Endothelial cell of umbilical vein (primary cell): ENCODE data around the gene ATP13A2. TPM values are rescaled to one million over a fixed set of nuclear protein-coding genes. Genes with fewer than 3 reads are reported as not detected.

Experiments used
- BruUV-seq: library from RNA; stranded (reverse); fragments of 400-500 nt; replicated peaks from 2 replicates; lab custom pipeline; 2021; lab: Mats Ljungman, UMichigan
- CTCF ChIA-PET: fragments of 300-600, 350-600 bp; sonication (Branson Sonifier 250); formaldehyde crosslinking; loops from one replicate; lab custom pipeline; 2021; ENCODE audit warnings: antibody characterized with exemption, inconsistent platforms; lab: Charles Lee
- POLR2A ChIA-PET: fragments of 300-600, 350-600 bp; sonication (Branson Sonifier 250); formaldehyde crosslinking; loops from one replicate; lab custom pipeline; 2021; ENCODE audit warnings: antibody characterized with exemption, inconsistent platforms; lab: Charles Lee
- DNase-seq: peaks from one replicate; pipeline ENCODE4 v3.0.0-alpha.2; 2011; ENCODE audit warnings: low read depth, low spot score
- FAIRE-seq: peaks from 2 replicates; lab custom pipeline; 2011; peaks lifted over from hg19 to GRCh38; lab: Jason Lieb, UNC
- H2AFZ ChIP-seq: 2 replicates; pipeline ENCODE4 v1.6.0; 2012; ENCODE audit warnings: low read depth, low read length, control low read depth, inconsistent platforms
- H3K27ac ChIP-seq: 2 replicates; pipeline ENCODE4 v1.5.1; 2011; ENCODE audit warnings: low read depth, mild to moderate bottlenecking, control low read depth, low read length, moderate library complexity; ENCODE audit not compliant: insufficient read depth
- H3K27me3 ChIP-seq, 2 experiments: 2 replicates each; pipeline versions ENCODE4 v1.6.0 to v1.6.1; 2011; ENCODE audit warnings: low read length in 2 of 2, mixed read lengths in 1 of 2; ENCODE audit not compliant: control insufficient read depth in 2 of 2, insufficient read depth in 2 of 2
- H3K36me3 ChIP-seq, 2 experiments: 2 replicates in 1 of 2; 3 replicates in 1 of 2; pipeline ENCODE4 v1.5.1; 2011; ENCODE audit warnings: low read length in 2 of 2, mild to moderate bottlenecking in 1 of 2, moderate library complexity in 1 of 2; ENCODE audit not compliant: control insufficient read depth in 2 of 2, insufficient read depth in 2 of 2; ENCODE audit errors: extremely low read depth in 1 of 2
- H3K4me1 ChIP-seq: 3 replicates; pipeline ENCODE4 v1.5.1; 2011; ENCODE audit warnings: mild to moderate bottlenecking, low read length; ENCODE audit not compliant: control insufficient read depth, insufficient read depth; ENCODE audit errors: extremely low read depth
- H3K4me2 ChIP-seq: 2 replicates; pipeline ENCODE4 v1.6.1; 2011; ENCODE audit warnings: low read length, control low read depth, mixed read lengths; ENCODE audit not compliant: insufficient read depth
- H3K4me3 ChIP-seq, 3 experiments: fragments of 200-600 bp in 1 of 3; sonication (generic), shearing (Covaris generic) in 1 of 3; replicated peaks in 1 of 3; 2 replicates each; pipeline ENCODE4 v1.5.1; 2011 to 2016; ENCODE audit warnings: control low read depth in 3 of 3, low read length in 3 of 3, mild to moderate bottlenecking in 2 of 3, inconsistent platforms in 1 of 3, low read depth in 1 of 3, moderate library complexity in 1 of 3; ENCODE audit not compliant: insufficient read depth in 1 of 3
- H3K79me2 ChIP-seq: 2 replicates; pipeline ENCODE4 v1.6.0; 2012; ENCODE audit warnings: low read length, inconsistent platforms; ENCODE audit not compliant: control insufficient read depth, insufficient read depth
- H3K9ac ChIP-seq: replicated peaks from 2 replicates; pipeline ENCODE3; 2011; ENCODE audit warnings: low read length, control low read depth; ENCODE audit not compliant: insufficient read depth; ENCODE audit errors: extremely low read depth
- H3K9me1 ChIP-seq: replicated peaks from 3 replicates; pipeline ENCODE4 v1.6.0; 2011; ENCODE audit warnings: mild to moderate bottlenecking, low read length; ENCODE audit not compliant: control insufficient read depth, insufficient read depth; ENCODE audit errors: extremely low read depth
- H3K9me3 ChIP-seq: replicated peaks from 2 replicates; pipeline ENCODE4 v1.5.1; 2012; ENCODE audit warnings: low read length, inconsistent platforms; ENCODE audit not compliant: control insufficient read depth, insufficient read depth
- H4K20me1 ChIP-seq: replicated peaks from 2 replicates; pipeline ENCODE3; 2011; ENCODE audit warnings: mild to moderate bottlenecking, low read length; ENCODE audit not compliant: control insufficient read depth, insufficient read depth; ENCODE audit errors: extremely low read depth
- CTCF ChIP-seq, 2 donors: IDR thresholded peaks; 1 replicate in 1 of 2; 2 replicates in 1 of 2; pipeline ENCODE4 v1.5.1; 2011; ENCODE audit warnings: low read length in 2 of 2, mild to moderate bottlenecking in 2 of 2, moderate library complexity in 2 of 2, control low read depth in 1 of 2, inconsistent platforms in 1 of 2, low read depth in 1 of 2; ENCODE audit not compliant: insufficient read depth in 1 of 2; ENCODE audit errors: extremely low read depth in 1 of 2
- EZH2 ChIP-seq: IDR thresholded peaks from 2 replicates; pipeline ENCODE4 v1.6.1; 2012; ENCODE audit warnings: borderline replicate concordance, low read depth, mild to moderate bottlenecking, moderate library complexity, low read length, inconsistent platforms; ENCODE audit not compliant: severe bottlenecking
- FOS ChIP-seq: IDR thresholded peaks from 2 replicates; pipeline ENCODE4 v1.6.1; 2011; ENCODE audit warnings: mild to moderate bottlenecking, low read length, moderate library complexity, borderline replicate concordance; ENCODE audit not compliant: insufficient read depth
- GATA2 ChIP-seq: IDR thresholded peaks from 2 replicates; pipeline ENCODE4 v1.7.0; 2011; ENCODE audit warnings: low read depth, mild to moderate bottlenecking, moderate library complexity, mixed read lengths, low read length; ENCODE audit not compliant: insufficient read length, insufficient read depth
- JUN ChIP-seq: IDR thresholded peaks from 2 replicates; pipeline ENCODE4 v1.6.1; 2011; ENCODE audit warnings: borderline replicate concordance, low read depth; ENCODE audit not compliant: insufficient read length, insufficient read depth
- MAX ChIP-seq: IDR thresholded peaks from 2 replicates; pipeline ENCODE4 v1.6.1; 2011; ENCODE audit not compliant: insufficient read depth, insufficient read length
- MYC ChIP-seq: IDR thresholded peaks from one replicate; pipeline ENCODE4 v1.6.1; 2011; ENCODE audit warnings: mild to moderate bottlenecking, low read depth, low read length
- POLR2A ChIP-seq: IDR thresholded peaks from 2 replicates; pipeline ENCODE4 v1.6.1; 2012; ENCODE audit warnings: low read depth, mild to moderate bottlenecking, control low read depth, low read length
- POLR2AphosphoS5 ChIP-seq: IDR thresholded peaks from 2 replicates; pipeline ENCODE4 v1.6.1; 2012; ENCODE audit warnings: low read depth, mild to moderate bottlenecking, control low read depth, low read length, moderate library complexity; ENCODE audit not compliant: insufficient read depth
- dilution Hi-C: fragments of 300-500 bp; cut with MboI; formaldehyde crosslinking; loops from one replicate; pipeline ENCODE4 v1.15.0; 2019; ENCODE audit warnings: low sequenced_read_pairs; ENCODE audit not compliant: extremely low pct_ligation_motif_present
- intact Hi-C: fragments of 100-400 bp; cut with micrococcal nuclease; formaldehyde crosslinking; loops from one replicate; pipeline ENCODE4 v1.10.0; 2022
- polyA plus RNA-seq, 4 experiments: library from polyadenylated mRNA; depleted of rRNA in 3 of 4; stranded (reverse) in 3 of 4; unstranded in 1 of 4; fragments of >200 nt; gene quantifications; 2 replicates each; pipeline versions ENCODE4 v1.2.1 to v1.2.3, GENCODE V29; 2011 to 2012; ENCODE audit warnings: missing spikeins in 1 of 4
- total RNA-seq: library from RNA; stranded (reverse); gene quantifications from 2 replicates; pipeline ENCODE4 v1.2.3, GENCODE V29; 2021

The ATP13A2 gene
- total and polyA plus RNA-seq, 2 donors (not counting 3 experiments of a cell fraction or from before 2014, with no cell fraction given), result 44.9 to 60.6 TPM

DNA sequence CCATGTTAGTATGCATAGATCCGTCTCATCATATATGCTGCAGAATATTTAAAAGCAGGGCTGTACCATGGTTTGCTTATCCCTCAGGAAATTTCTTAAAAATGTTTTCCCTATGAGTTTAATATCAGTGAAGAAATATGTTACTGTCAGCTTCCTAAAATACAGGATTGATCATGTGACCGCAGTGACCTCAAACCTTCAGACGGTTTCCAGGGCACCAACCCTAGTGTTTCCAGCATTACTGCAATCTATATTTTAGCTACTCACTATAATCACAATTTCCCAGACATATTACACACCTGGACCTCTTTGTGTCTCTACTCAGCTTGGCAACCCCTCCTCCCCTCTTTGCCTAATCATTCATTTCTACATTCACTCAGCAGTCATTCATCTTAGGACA is 49.8 kb upstream of the ATP13A2 start:
- Histone ChIP-seq H3K9me3 (no peaks in the 10 kb centered on the region), H3K4me3 (no peak overlapping the region), H3K9me1 (no peaks in the 10 kb centered on the region), H2AFZ (no peak overlapping the region), H4K20me1 (no peaks in the 10 kb centered on the region), H3K79me2 (no peaks in the 10 kb centered on the region), H3K4me2 (no peak overlapping the region), H3K9ac (no peak overlapping the region), H3K36me3 (no peaks in the 10 kb centered on the region), H3K4me1 (peaks cover 5% of the 10 kb centered on the region), H3K27ac (no peak overlapping the region), H3K27me3 (no peaks in the 10 kb centered on the region)
- no peak for FAIRE-seq
- intact Hi-C loops (no loop called here), dilution Hi-C loops (no loop called here)
- no peak for DNase-seq
- no TSS peak for BruUV-seq
- ChIA-PET CTCF (interaction anchor here (1.3 to 5.7 kb wide), 5 partner anchors 178 to 345 kb away, joined by 3 to 37 read pairs (median 10); no protein-coding TSS in a partner anchor), POLR2A (no interaction called here)
- TF ChIP-seq MAX (no peak), POLR2AphosphoS5 (no peak)

- FAIRE-seq (no peak), DNase-seq (no peak)
- H3K27ac ChIP-seq, result no peak overlapping the region
- ChIA-PET CTCF (interaction anchor here (0.7 to 5.7 kb wide), 14 partner anchors 10 to 366 kb away, joined by 3 to 37 read pairs (median 4); partner anchors contain the start of gene PADI2), POLR2A (no interaction called here)
- no peak overlapping the region for H3K9ac ChIP-seq
- H3K4me3 ChIP-seq, result no peak overlapping the region
- H3K4me2 ChIP-seq, result no peak overlapping the region
- no peaks in the 10 kb centered on the region for H3K27me3 ChIP-seq
- no peaks in the 10 kb centered on the region for H4K20me1 ChIP-seq
- TF ChIP-seq JUN (no peak), POLR2AphosphoS5 (no peak), CTCF (IDR thresholded peaks at IDR 0.05; ENCODE audit: extremely low read depth in 1 of 2, insufficient read depth in 1 of 2, low read depth in 1 of 2, low read length in 2 of 2) (no peak), FOS (no peak), EZH2 (no peak), GATA2 (no peak), MYC (no peak), POLR2A (no peak), MAX (no peak)
- no peak overlapping the region for H2AFZ ChIP-seq
- peaks cover 5% of the 10 kb centered on the region for H3K4me1 ChIP-seq
- H3K79me2 ChIP-seq, result no peaks in the 10 kb centered on the region
- dilution Hi-C loops (no loop called here), intact Hi-C loops (no loop called here)
- H3K9me1 ChIP-seq, result no peaks in the 10 kb centered on the region
- H3K9me3 ChIP-seq, result no peaks in the 10 kb centered on the region
- BruUV-seq, result no TSS peak
- no peaks in the 10 kb centered on the region for H3K36me3 ChIP-seq
Observed at GRCh38 chr1:17060306-17060749, 48.6 kb upstream of the ATP13A2 start.
